Measurements from ENCODE around the gene PROM1.

PROM1 gene

GRCh38 chr4:15921592-15921932, 162.3 kb downstream of the PROM1 start:
- in situ Hi-C loops (cut with MboI; ENCODE audit: low sequenced_read_pairs): no loop called here

- in situ Hi-C loops (cut with MboI; ENCODE audit: low sequenced_read_pairs): no loop called here
Measured at GRCh38 chr4:15920723-15921591, 162.9 kb downstream of the PROM1 start.

GRCh38 chr4:15918484-15919129, 165.2 kb downstream of the PROM1 start:
- in situ Hi-C loops (cut with MboI; ENCODE audit: low sequenced_read_pairs): no loop called here

Measured in HL-60/S4 treated with retinoic acid at 250 ng/mL for 4 days and 3 days (cell line).